PFSK-1 (cell line): Measurements from ENCODE around the gene DGKZ.

Experiments
- FOXP2 ChIP-seq: optimal IDR thresholded peaks from 2 replicates; pipeline ENCODE3; 2011; ENCODE audit warnings: borderline replicate concordance, control low read depth, inconsistent platforms; ENCODE audit not compliant: insufficient read depth; ENCODE audit errors: extremely low read length, extremely low read depth
- POLR2AphosphoS5 ChIP-seq: IDR thresholded peaks from 2 replicates; pipeline ENCODE4 v1.6.1; 2012; ENCODE audit warnings: low read depth, mild to moderate bottlenecking, control low read depth, low read length, moderate library complexity
- SIN3A ChIP-seq: IDR thresholded peaks from 2 replicates; pipeline ENCODE4 v1.6.1; 2012; ENCODE audit warnings: mild to moderate bottlenecking, low read length, moderate library complexity, borderline replicate concordance; ENCODE audit not compliant: insufficient read depth
- TAF1 ChIP-seq: IDR thresholded peaks from 2 replicates; pipeline ENCODE4 v1.6.1; 2012; ENCODE audit warnings: low read length, control low read depth, borderline replicate concordance; ENCODE audit not compliant: insufficient read depth
- TF ChIP-seq, protein P1 (sequence below), 2 experiments: IDR thresholded peaks; 2 replicates each; pipeline versions ENCODE4 v1.6.1 to v1.8.0; 2011 to 2012; ENCODE audit warnings: low read depth in 2 of 2, low read length in 2 of 2, control low read depth in 1 of 2, inconsistent platforms in 1 of 2, mild to moderate bottlenecking in 1 of 2, moderate library complexity in 1 of 2; ENCODE audit not compliant: insufficient read depth in 1 of 2

- TF ChIP-seq POLR2AphosphoS5, result no peak
- TF ChIP-seq, protein P1, sequence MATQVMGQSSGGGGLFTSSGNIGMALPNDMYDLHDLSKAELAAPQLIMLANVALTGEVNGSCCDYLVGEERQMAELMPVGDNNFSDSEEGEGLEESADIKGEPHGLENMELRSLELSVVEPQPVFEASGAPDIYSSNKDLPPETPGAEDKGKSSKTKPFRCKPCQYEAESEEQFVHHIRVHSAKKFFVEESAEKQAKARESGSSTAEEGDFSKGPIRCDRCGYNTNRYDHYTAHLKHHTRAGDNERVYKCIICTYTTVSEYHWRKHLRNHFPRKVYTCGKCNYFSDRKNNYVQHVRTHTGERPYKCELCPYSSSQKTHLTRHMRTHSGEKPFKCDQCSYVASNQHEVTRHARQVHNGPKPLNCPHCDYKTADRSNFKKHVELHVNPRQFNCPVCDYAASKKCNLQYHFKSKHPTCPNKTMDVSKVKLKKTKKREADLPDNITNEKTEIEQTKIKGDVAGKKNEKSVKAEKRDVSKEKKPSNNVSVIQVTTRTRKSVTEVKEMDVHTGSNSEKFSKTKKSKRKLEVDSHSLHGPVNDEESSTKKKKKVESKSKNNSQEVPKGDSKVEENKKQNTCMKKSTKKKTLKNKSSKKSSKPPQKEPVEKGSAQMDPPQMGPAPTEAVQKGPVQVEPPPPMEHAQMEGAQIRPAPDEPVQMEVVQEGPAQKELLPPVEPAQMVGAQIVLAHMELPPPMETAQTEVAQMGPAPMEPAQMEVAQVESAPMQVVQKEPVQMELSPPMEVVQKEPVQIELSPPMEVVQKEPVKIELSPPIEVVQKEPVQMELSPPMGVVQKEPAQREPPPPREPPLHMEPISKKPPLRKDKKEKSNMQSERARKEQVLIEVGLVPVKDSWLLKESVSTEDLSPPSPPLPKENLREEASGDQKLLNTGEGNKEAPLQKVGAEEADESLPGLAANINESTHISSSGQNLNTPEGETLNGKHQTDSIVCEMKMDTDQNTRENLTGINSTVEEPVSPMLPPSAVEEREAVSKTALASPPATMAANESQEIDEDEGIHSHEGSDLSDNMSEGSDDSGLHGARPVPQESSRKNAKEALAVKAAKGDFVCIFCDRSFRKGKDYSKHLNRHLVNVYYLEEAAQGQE (IDR thresholded peaks at IDR 0.05; ENCODE audit: insufficient read depth in 1 of 2, low read depth in 2 of 2, low read length in 2 of 2), result no peak
- no peak for TF ChIP-seq TAF1
- no peak for TF ChIP-seq SIN3A
- TF ChIP-seq FOXP2, result no peak
Measured at GRCh38 chr11:46375392-46376101, 28.3 kb downstream of the DGKZ start.
